AG04449 (cell line): Measurements from ENCODE around the gene KRT36.

Source experiments
- CTCF ChIA-PET: fragments of 350-600 bp; formaldehyde crosslinking; extraction: SDS; loops from one replicate; lab custom pipeline; 2021; ENCODE audit warnings: antibody characterized with exemption; lab: Yijun Ruan, JAX
- POLR2A ChIA-PET: fragments of 400-600, 350-600 bp; formaldehyde crosslinking; extraction: SDS; loops from one replicate; lab custom pipeline; 2020; ENCODE audit warnings: antibody characterized with exemption, inconsistent platforms; lab: Yijun Ruan, JAX
- DNase-seq: peaks from one replicate; pipeline ENCODE4 v3.0.0-alpha.2; 2010; ENCODE audit warnings: low read depth, low spot score
- H3K4me3 ChIP-seq: 2 replicates; pipeline ENCODE4 v1.5.1; 2011; ENCODE audit warnings: low read depth, mild to moderate bottlenecking, control low read depth, low read length
- TF ChIP-seq, protein P1 (sequence below): IDR thresholded peaks from one replicate; pipeline ENCODE4 v1.5.1; 2011; ENCODE audit warnings: mild to moderate bottlenecking, moderate library complexity, low read length, control low read depth, inconsistent platforms; ENCODE audit not compliant: insufficient read depth; ENCODE audit errors: missing control alignments

KRT36 gene

DNA sequence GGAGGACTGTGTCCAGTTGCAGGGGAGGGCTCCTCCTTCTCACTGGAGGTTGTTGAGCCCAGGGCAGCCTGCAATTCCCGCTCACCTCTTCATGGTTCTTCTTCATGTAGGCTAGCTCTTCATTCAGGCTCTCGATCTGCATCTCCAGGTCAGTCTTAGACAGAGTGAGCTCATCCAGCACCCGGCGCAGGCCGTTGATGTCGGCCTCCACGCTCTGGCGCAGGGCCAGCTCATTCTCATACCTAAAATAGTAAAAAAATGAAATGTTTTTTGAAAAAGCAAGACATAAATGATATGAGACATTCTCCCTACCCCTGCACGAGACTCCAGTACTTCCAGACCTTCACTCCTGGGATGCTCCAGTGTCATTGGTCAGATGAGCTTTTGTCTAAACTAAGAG lies 13.5 kb upstream of the KRT36 start:
- TF ChIP-seq, protein P1, sequence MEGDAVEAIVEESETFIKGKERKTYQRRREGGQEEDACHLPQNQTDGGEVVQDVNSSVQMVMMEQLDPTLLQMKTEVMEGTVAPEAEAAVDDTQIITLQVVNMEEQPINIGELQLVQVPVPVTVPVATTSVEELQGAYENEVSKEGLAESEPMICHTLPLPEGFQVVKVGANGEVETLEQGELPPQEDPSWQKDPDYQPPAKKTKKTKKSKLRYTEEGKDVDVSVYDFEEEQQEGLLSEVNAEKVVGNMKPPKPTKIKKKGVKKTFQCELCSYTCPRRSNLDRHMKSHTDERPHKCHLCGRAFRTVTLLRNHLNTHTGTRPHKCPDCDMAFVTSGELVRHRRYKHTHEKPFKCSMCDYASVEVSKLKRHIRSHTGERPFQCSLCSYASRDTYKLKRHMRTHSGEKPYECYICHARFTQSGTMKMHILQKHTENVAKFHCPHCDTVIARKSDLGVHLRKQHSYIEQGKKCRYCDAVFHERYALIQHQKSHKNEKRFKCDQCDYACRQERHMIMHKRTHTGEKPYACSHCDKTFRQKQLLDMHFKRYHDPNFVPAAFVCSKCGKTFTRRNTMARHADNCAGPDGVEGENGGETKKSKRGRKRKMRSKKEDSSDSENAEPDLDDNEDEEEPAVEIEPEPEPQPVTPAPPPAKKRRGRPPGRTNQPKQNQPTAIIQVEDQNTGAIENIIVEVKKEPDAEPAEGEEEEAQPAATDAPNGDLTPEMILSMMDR, result no peak
- H3K4me3 ChIP-seq, result no peak overlapping the region
- POLR2A ChIA-PET, result no interaction called here
- DNase-seq, result no peak
- CTCF ChIA-PET, result interaction anchor here (0.9 to 1.7 kb wide), 5 partner anchors 9 to 175 kb away, joined by 3 to 9 read pairs (median 4); no protein-coding TSS in a partner anchor

DNA sequence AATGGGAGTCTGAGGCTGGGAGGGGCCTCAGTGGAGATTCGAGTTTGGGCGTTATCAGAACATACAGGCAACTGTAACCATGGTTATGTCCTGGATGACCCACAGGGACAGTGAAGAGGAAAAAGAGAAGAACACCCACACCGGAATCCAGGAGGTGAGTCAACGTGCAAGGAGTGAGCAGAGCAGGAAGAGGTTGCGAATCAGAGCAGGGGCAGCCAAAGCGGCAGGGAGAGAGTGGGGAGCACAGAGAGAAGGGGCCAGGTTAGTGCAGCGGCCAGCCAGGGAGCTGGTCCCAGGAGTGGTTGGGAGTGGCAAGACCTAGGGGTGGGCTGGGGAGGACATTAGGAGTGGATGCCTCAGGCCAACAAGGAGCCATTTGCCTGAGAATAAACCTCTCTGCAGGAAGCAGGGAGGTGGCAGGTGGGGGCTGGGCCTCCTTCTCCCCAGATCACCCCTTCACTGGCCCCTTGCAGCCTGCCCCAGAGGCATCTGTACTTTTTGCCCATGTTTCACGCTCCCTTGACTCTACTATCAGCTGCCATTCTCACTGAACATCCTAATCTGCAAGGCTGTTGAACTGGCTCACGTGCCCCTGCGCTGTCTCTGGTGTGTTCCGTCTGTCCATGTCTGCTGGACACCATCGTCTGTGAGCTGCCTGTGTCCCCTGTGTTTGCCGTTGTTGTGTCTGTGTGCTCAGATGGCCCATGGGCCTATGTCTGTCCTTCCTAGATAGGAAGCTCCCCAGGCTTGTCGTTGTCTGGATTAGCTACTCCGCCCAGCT lies 10.6 kb upstream of the KRT36 start:
- POLR2A ChIA-PET, result interaction anchor here (1.0 kb wide), 1 partner anchor 48 kb away, joined by 3 read pairs; no protein-coding TSS in a partner anchor
- CTCF ChIA-PET, result interaction anchor here (1.0 to 2.1 kb wide), 8 partner anchors 12 to 697 kb away, joined by 3 to 14 read pairs (median 5); no protein-coding TSS in a partner anchor
- TF ChIP-seq, protein P1, result no peak
- H3K4me3 ChIP-seq, result no peak overlapping the region
- no peak for DNase-seq

DNA sequence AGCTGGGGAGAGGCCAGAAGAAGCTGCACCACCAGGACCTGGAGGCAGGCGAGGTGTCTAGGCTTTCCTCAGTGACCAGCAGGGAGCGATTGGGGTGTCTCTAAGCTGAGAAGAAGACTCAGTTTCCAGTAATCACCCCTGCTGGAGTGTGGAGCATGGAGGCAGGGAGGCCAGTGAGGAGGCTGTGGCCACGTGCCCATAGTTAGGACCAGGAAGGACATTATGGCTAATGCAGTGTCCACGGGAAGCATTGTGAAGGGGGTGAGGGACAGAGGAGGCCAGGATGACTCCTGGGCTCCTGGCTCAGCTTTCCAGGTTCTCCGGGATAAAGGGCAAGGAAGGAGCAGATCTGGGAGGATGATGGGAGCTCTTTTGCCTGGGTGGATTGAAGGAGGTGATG lies 10.0 kb upstream of the KRT36 start:
- DNase-seq, result no peak
- ChIA-PET CTCF (interaction anchor here (1.0 to 2.1 kb wide), 8 partner anchors 12 to 696 kb away, joined by 3 to 14 read pairs (median 5); no protein-coding TSS in a partner anchor), POLR2A (interaction anchor here (1.0 kb wide), 1 partner anchor 49 kb away, joined by 3 read pairs; no protein-coding TSS in a partner anchor)
- H3K4me3 ChIP-seq, result no peak overlapping the region
- TF ChIP-seq, protein P1, result no peak

DNA sequence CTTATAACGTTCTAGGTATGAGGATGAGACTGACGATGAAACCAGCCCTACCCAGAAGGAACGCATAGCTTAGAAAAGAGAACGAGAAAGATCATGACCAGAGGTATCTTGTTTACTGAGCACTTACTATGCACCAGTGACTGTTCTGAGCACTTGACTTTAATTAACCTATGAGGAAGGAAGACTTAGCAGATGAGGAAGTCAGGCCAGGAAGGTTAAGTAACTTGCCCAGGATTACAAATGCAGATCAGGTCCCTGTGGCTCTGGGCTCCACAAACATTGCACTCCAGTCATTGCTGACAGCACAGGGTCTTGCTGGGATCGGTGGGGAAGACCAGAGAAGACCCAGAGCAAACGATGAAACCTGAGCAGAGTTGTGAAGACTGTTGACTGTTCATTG lies 8.6 kb upstream of the KRT36 start:
- ChIA-PET CTCF (interaction anchor here (1.0 to 6.5 kb wide), 10 partner anchors 11 to 641 kb away, joined by 3 to 42 read pairs (median 8); no protein-coding TSS in a partner anchor), POLR2A (no interaction called here)
- TF ChIP-seq, protein P1, result no peak

DNA sequence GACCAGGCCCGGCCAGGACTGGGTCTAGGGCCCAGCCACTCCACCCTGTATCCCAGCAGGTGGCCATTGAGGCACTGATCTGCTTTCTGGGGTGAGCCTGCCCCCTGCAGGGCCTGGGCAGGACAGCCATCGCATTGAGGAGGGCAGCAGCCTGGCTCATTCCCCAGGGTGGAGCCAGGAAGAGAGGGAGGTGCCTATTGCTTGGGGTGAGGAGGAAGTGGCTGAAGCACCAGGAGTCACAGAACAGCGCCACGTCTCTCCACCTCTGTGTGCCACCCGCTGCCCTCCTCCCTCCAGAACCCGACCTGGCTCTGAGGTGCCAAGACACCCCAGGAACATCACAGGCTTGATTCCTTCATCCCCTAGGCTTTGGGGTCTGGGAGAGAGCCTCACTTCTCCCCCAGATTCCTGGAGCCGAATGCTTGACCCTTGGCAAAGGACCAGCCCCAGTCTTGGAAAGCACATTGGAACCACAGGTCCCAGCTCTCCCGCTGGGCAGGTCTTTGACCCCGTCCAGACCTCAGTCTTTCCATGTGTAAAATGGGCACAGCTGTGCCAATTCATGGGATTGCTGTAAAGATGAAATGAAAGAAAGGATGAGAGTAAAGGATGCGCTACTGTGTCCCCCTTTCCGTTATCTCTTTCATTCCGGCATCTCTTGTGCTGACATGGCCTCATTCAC lies 7.2 kb upstream of the KRT36 start:
- ChIA-PET CTCF (interaction anchor here (0.7 to 6.5 kb wide), 30 partner anchors 9 to 695 kb away, joined by 3 to 42 read pairs (median 4); partner anchors contain the start of gene KRT13), POLR2A (interaction anchor here (1.0 kb wide), 1 partner anchor 470 kb away, joined by 3 read pairs; the partner anchor contains the start of gene KRTAP1-5)
- H3K4me3 ChIP-seq, result no peak overlapping the region
- DNase-seq, result peak; percentile 37
- TF ChIP-seq, protein P1, result peak; percentile 96

More for the DNA sequence above, 8.6 kb upstream of the KRT36 start:
- H3K4me3 ChIP-seq, result no peak overlapping the region
- no peak for DNase-seq
